GM20431 (cell line): ENCODE data around the gene HBEGF.

Source experiments
- in situ Hi-C: fragments of 300-500 bp; cut with MseI, MboI; formaldehyde crosslinking; loops from one replicate; pipeline ENCODE4 v1.15.0; 2020; ENCODE audit warnings: low sequenced_read_pairs; ENCODE audit not compliant: unreplicated experiment

The HBEGF gene

GRCh38 chr5:140346348-140347221 is at the start of gene HBEGF:
Gene HBEGF (minus strand): TSS chr5:140346603. CDS start chr5:140346328, 275 bp downstream.
- in situ Hi-C loops: loop anchor here (10.0 kb wide), 1 partner anchor 102 kb away; no protein-coding TSS in a partner anchor

- in situ Hi-C loops: no loop called here
Measured at GRCh38 chr5:140393738-140394137, 47.3 kb upstream of the HBEGF start.

GRCh38 chr5:140391732-140392131 is 45.3 kb upstream of the HBEGF start:
- in situ Hi-C loops: no loop called here

- in situ Hi-C loops: no loop called here
Measured at GRCh38 chr5:140391312-140391711, 44.9 kb upstream of the HBEGF start.

GRCh38 chr5:140388052-140388451 is 41.6 kb upstream of the HBEGF start:
- in situ Hi-C loops: no loop called here

- in situ Hi-C loops: no loop called here
Measured at GRCh38 chr5:140383300-140383699, 36.9 kb upstream of the HBEGF start.

GRCh38 chr5:140382866-140383265 is 36.5 kb upstream of the HBEGF start:
- in situ Hi-C loops: no loop called here

GRCh38 chr5:140381972-140382371 is 35.6 kb upstream of the HBEGF start:
- in situ Hi-C loops: no loop called here

- in situ Hi-C loops: no loop called here
Measured at GRCh38 chr5:140381351-140381750, 34.9 kb upstream of the HBEGF start.

GRCh38 chr5:140372971-140373487 is 26.6 kb upstream of the HBEGF start:
- in situ Hi-C loops: loop anchor here (25.0 kb wide), 2 partner anchors 264 to 311 kb away; partner anchors contain the start of genes CD14, IK, NDUFA2 and TMCO6

GRCh38 chr5:140371356-140372151 is 25.2 kb upstream of the HBEGF start:
- in situ Hi-C loops: loop anchor here (25.0 kb wide), 2 partner anchors 266 to 309 kb away; partner anchors contain the start of genes CD14, IK, NDUFA2 and TMCO6

GRCh38 chr5:140367256-140368013 is 21.0 kb upstream of the HBEGF start:
- in situ Hi-C loops: loop anchor here (25.0 kb wide), 2 partner anchors 270 to 305 kb away; partner anchors contain the start of genes CD14, IK, NDUFA2 and TMCO6

GRCh38 chr5:140366589-140367255 is 20.3 kb upstream of the HBEGF start:
- in situ Hi-C loops: loop anchor here (25.0 kb wide), 2 partner anchors 271 to 304 kb away; partner anchors contain the start of genes CD14, IK, NDUFA2 and TMCO6

- in situ Hi-C loops: loop anchor here (25.0 kb wide), 2 partner anchors 271 to 304 kb away; partner anchors contain the start of genes CD14, IK, NDUFA2 and TMCO6
Measured at GRCh38 chr5:140365941-140366340, 19.5 kb upstream of the HBEGF start.

GRCh38 chr5:140365282-140365681 is 18.9 kb upstream of the HBEGF start:
- in situ Hi-C loops: loop anchor here (25.0 kb wide), 2 partner anchors 272 to 303 kb away; partner anchors contain the start of genes CD14, IK, NDUFA2 and TMCO6

- in situ Hi-C loops: loop anchor here (25.0 kb wide), 2 partner anchors 273 to 302 kb away; partner anchors contain the start of genes CD14, IK, NDUFA2 and TMCO6
Measured at GRCh38 chr5:140364472-140364765, 18.0 kb upstream of the HBEGF start.

- in situ Hi-C loops: loop anchor here (25.0 kb wide), 2 partner anchors 273 to 302 kb away; partner anchors contain the start of genes CD14, IK, NDUFA2 and TMCO6
Measured at GRCh38 chr5:140363631-140364471, 17.4 kb upstream of the HBEGF start.
